ENCODE results near the gene MAF. TPM values are rescaled to one million over a fixed set of nuclear protein-coding genes. Genes with fewer than 3 reads are reported as not detected.

The MAF gene
- total and polyA plus RNA-seq, 2 of the 4 experiments (the other 2 are of a cell fraction) = under 0.01 to 0.02 TPM

GRCh38 chr16:79598348-79599181 is 2.0 kb downstream of the MAF start (continued):
- no peak for TF ChIP-seq CTCF (conservative IDR thresholded peaks at IDR 0.05; ENCODE audit: low read depth, low read length)

- H3K9me3 ChIP-seq (ENCODE audit: control insufficient read depth, insufficient read depth, low read length) = no peaks in the 10 kb centered on the region
- H3K56ac ChIP-seq (ENCODE audit: extremely low read depth, insufficient read depth, low read length) = no peak overlapping the region
- no peaks in the 10 kb centered on the region for H3K4me1 ChIP-seq (ENCODE audit: control insufficient read depth, insufficient read depth, low read length)
- no peak overlapping the region for H2AK9ac ChIP-seq (replicated peaks; ENCODE audit: low read depth, low read length, poor library complexity)
- ChIA-PET POLR2A (ENCODE audit: unreplicated experiment) (no interaction called here), CTCF (interaction anchor here (0.6 kb wide), 2 partner anchors 14 to 577 kb away, joined by 3 to 6 read pairs; no protein-coding TSS in a partner anchor)
- dilution Hi-C loops (cut with HindIII; ENCODE audit: low sequenced_read_pairs, unreplicated experiment) = no loop called here
- no peak overlapping the region for H2BK15ac ChIP-seq (ENCODE audit: low read depth, low read length)
- H2AFZ ChIP-seq (replicated peaks; ENCODE audit: low read length, poor library complexity) = no peak overlapping the region
- no peak overlapping the region for H3K27ac ChIP-seq (ENCODE audit: insufficient read depth, low read length)
- ATAC-seq (ENCODE audit: low read depth) (no peak), DNase-seq (no peak)
- peaks cover 19% of the 10 kb centered on the region for H3K27me3 ChIP-seq (ENCODE audit: control insufficient read depth, insufficient read depth, low read length)
- H2BK5ac ChIP-seq (ENCODE audit: low read depth, low read length, poor library complexity, severe bottlenecking) = no peak overlapping the region
- no peak overlapping the region for H2BK20ac ChIP-seq (ENCODE audit: low read depth, low read length)
- no peak overlapping the region for H4K91ac ChIP-seq (ENCODE audit: insufficient read depth, low read depth, low read length)
- no peak overlapping the region for H3K4me3 ChIP-seq (ENCODE audit: insufficient read depth, low read depth, low read length)
- no peak overlapping the region for H3K9ac ChIP-seq (ENCODE audit: low read depth, low read length)
- H3K14ac ChIP-seq (replicated peaks; ENCODE audit: low read depth, low read length) = no peak overlapping the region
- no peak overlapping the region for H4K8ac ChIP-seq (ENCODE audit: low read depth in 2 of 2, low read length in 2 of 2)
- no peaks in the 10 kb centered on the region for H3K36me3 ChIP-seq (ENCODE audit: control insufficient read depth, insufficient read depth, low read length)
- H3K18ac ChIP-seq (ENCODE audit: low read depth, low read length) = no peak overlapping the region
- no TSS peak for BruUV-seq (replicated peaks)
- in situ Hi-C loops (cut with MboI; ENCODE audit: low sequenced_read_pairs) = no loop called here
- no peak overlapping the region for H2BK120ac ChIP-seq (ENCODE audit: low read depth, low read length)
- no peaks in the 10 kb centered on the region for H4K20me1 ChIP-seq (ENCODE audit: insufficient read depth, low read length)
- TF ChIP-seq NFE2L2 (IDR thresholded peaks at IDR 0.05; ENCODE audit: low read depth, low read length) = no peak
- no peak for TF ChIP-seq SMC3 (IDR thresholded peaks at IDR 0.05; ENCODE audit: low read depth, low read length)
- no peak for TF ChIP-seq RFX5 (IDR thresholded peaks at IDR 0.05; ENCODE audit: low read depth, low read length)
- H2AK5ac ChIP-seq (ENCODE audit: low read depth, low read length) = no peak overlapping the region
- no peaks in the 10 kb centered on the region for H3K79me1 ChIP-seq (ENCODE audit: low read depth in 1 of 2, low read length in 2 of 2)
- no peak overlapping the region for H4K5ac ChIP-seq (ENCODE audit: low read depth, low read length)
- no peak overlapping the region for H3K4me2 ChIP-seq (ENCODE audit: low read depth, low read length)
- no CpG with 5 or more reads among the region's 3 CpGs for WGBS, 2 experiments (ENCODE audit: extremely low coverage in 2 of 2, insufficient read length in 1 of 2)
- no peak overlapping the region for H3K23ac ChIP-seq (ENCODE audit: low read depth, low read length)
- intact Hi-C loops (cut with micrococcal nuclease) = no loop called here
- no peaks in the 10 kb centered on the region for H3K9me1 ChIP-seq (ENCODE audit: insufficient read depth, low read length)
- no peak overlapping the region for H3K4ac ChIP-seq (ENCODE audit: low read depth, low read length)
These were observed 2.5 kb downstream of the MAF start for GRCh38 chr16:79598063-79598347.

All from IMR-90 (cell line).